ENCODE results near the gene DAP. TPM values are rescaled to one million over a fixed set of nuclear protein-coding genes. Genes with fewer than 3 reads are reported as not detected.

DAP gene
- polyA plus RNA-seq, 1 donor (not counting 4 experiments of a cell fraction or from before 2014, with no cell fraction given): 30.4 TPM

- Histone ChIP-seq H3K4me3 (ENCODE audit: control insufficient read depth in 2 of 3, extremely low read depth in 1 of 3, insufficient read depth in 2 of 3, low read depth in 1 of 3, low read length in 3 of 3) (peak overlapping the region in 2 of 3 experiments; percentile 31 to 60), H3K79me2 (ENCODE audit: control insufficient read depth, insufficient read depth, low read length) (peaks cover 12% of the 10 kb centered on the region), H3K27ac (ENCODE audit: control insufficient read depth, insufficient read depth, low read length) (peak overlapping the region; percentile 71), H3K9me1 (ENCODE audit: control insufficient read depth, extremely low read depth, insufficient read depth, low read length) (no peaks in the 10 kb centered on the region), H3K36me3 (ENCODE audit: control insufficient read depth in 2 of 2, extremely low read depth in 1 of 2, insufficient read depth in 2 of 2, low read length in 2 of 2) (peaks cover 0 to 1% of the 10 kb centered on the region in 2 experiments), H3K9me3 (ENCODE audit: control insufficient read depth, low read depth, low read length) (no peaks in the 10 kb centered on the region), H3K9ac (ENCODE audit: control insufficient read depth, extremely low read depth, insufficient read depth, low read length) (peak overlapping the region; percentile 70), H2AFZ (ENCODE audit: control insufficient read depth, low read length) (no peak overlapping the region), H3K4me1 (ENCODE audit: control insufficient read depth, extremely low read depth, insufficient read depth, low read length) (peaks cover 30% of the 10 kb centered on the region), H4K20me1 (ENCODE audit: control insufficient read depth, extremely low read depth, insufficient read depth, low read length) (no peaks in the 10 kb centered on the region), H3K27me3 (ENCODE audit: control insufficient read depth, extremely low read depth, insufficient read depth, low read length) (no peaks in the 10 kb centered on the region), H3K4me2 (ENCODE audit: control insufficient read depth, extremely low read depth, insufficient read depth, low read depth, low read length) (peak overlapping the region; percentile 90)
- FAIRE-seq: no peak
- TF ChIP-seq EZH2 (IDR thresholded peaks at IDR 0.05; ENCODE audit: low read length) (no peak), CTCF (optimal IDR thresholded peaks at IDR 0.05 in 1 of 3, IDR thresholded peaks at IDR 0.05 in 1 of 3, conservative IDR thresholded peaks at IDR 0.05 in 1 of 3; ENCODE audit: extremely low read depth in 1 of 3, insufficient read depth in 2 of 3, low read length in 3 of 3) (no peak)
- dilution Hi-C loops (cut with MboI; ENCODE audit: extremely low pct_ligation_motif_present, low sequenced_read_pairs): no loop called here
- no peak for DNase-seq (ENCODE audit: low read depth, low spot score)
Observed at GRCh38 chr5:10725636-10726035, 35.4 kb downstream of the DAP start.

GRCh38 chr5:10724781-10725507 lies 36.1 kb downstream of the DAP start:
- DNase-seq (ENCODE audit: low read depth, low spot score) (no peak), FAIRE-seq (no peak)
- no peaks in the 10 kb centered on the region for H3K27me3 ChIP-seq (ENCODE audit: control insufficient read depth, extremely low read depth, insufficient read depth, low read length)
- dilution Hi-C loops (cut with MboI; ENCODE audit: extremely low pct_ligation_motif_present, low sequenced_read_pairs): no loop called here
- no peak for TF ChIP-seq EZH2 (IDR thresholded peaks at IDR 0.05; ENCODE audit: low read length)
- peak; percentile 55 to 64 (median 60) for TF ChIP-seq CTCF (optimal IDR thresholded peaks at IDR 0.05 in 1 of 3, IDR thresholded peaks at IDR 0.05 in 1 of 3, conservative IDR thresholded peaks at IDR 0.05 in 1 of 3; ENCODE audit: extremely low read depth in 1 of 3, insufficient read depth in 2 of 3, low read length in 3 of 3)
- H3K9me1 ChIP-seq (ENCODE audit: control insufficient read depth, extremely low read depth, insufficient read depth, low read length): no peaks in the 10 kb centered on the region
- peaks cover 36% of the 10 kb centered on the region for H3K4me1 ChIP-seq (ENCODE audit: control insufficient read depth, extremely low read depth, insufficient read depth, low read length)
- H3K9me3 ChIP-seq (ENCODE audit: control insufficient read depth, low read depth, low read length): no peaks in the 10 kb centered on the region
- peak overlapping the region; percentile 70 for H3K9ac ChIP-seq (ENCODE audit: control insufficient read depth, extremely low read depth, insufficient read depth, low read length)
- H3K27ac ChIP-seq (ENCODE audit: control insufficient read depth, insufficient read depth, low read length): peak overlapping the region; percentile 71
- H3K36me3 ChIP-seq (ENCODE audit: control insufficient read depth in 2 of 2, extremely low read depth in 1 of 2, insufficient read depth in 2 of 2, low read length in 2 of 2): peaks cover 1% of the 10 kb centered on the region in 2 experiments
- H2AFZ ChIP-seq (ENCODE audit: control insufficient read depth, low read length): peak overlapping the region; percentile 60
- H3K4me2 ChIP-seq (ENCODE audit: control insufficient read depth, extremely low read depth, insufficient read depth, low read depth, low read length): peak overlapping the region; percentile 90
- H3K79me2 ChIP-seq (ENCODE audit: control insufficient read depth, insufficient read depth, low read length): peaks cover 12% of the 10 kb centered on the region
- H4K20me1 ChIP-seq (ENCODE audit: control insufficient read depth, extremely low read depth, insufficient read depth, low read length): no peaks in the 10 kb centered on the region
- H3K4me3 ChIP-seq (ENCODE audit: control insufficient read depth in 2 of 3, extremely low read depth in 1 of 3, insufficient read depth in 2 of 3, low read depth in 1 of 3, low read length in 3 of 3): peak overlapping the region; percentile 8 to 60 (median 31)

Measured in keratinocyte (primary cell).